Astrocyte (in vitro differentiated cells and primary cell): ENCODE data around the gene AVPR2. TPM values are rescaled to one million over a fixed set of nuclear protein-coding genes. Genes with fewer than 3 reads are reported as not detected.

Source experiments
- DNase-seq: peaks from one replicate; pipeline ENCODE4 v3.0.0-alpha.2; 2010; ENCODE audit warnings: low read depth
- FAIRE-seq: peaks from 2 replicates; lab custom pipeline; 2011; peaks lifted over from hg19 to GRCh38; lab: Jason Lieb, UNC
- H2AFZ ChIP-seq: 2 replicates; pipeline ENCODE4 v1.6.0; 2012; ENCODE audit warnings: low read depth, low read length, inconsistent platforms
- H3K27ac ChIP-seq: 2 replicates; pipeline ENCODE4 v1.5.1; 2011; ENCODE audit warnings: low read depth, low read length, inconsistent platforms
- H3K27me3 ChIP-seq: 2 replicates; pipeline ENCODE4 v1.6.0; 2011; ENCODE audit warnings: low read length, inconsistent platforms; ENCODE audit not compliant: insufficient read depth
- H3K36me3 ChIP-seq: 2 replicates; pipeline ENCODE4 v1.5.1; 2011; ENCODE audit warnings: low read length, inconsistent platforms; ENCODE audit not compliant: insufficient read depth
- H3K4me1 ChIP-seq: 2 replicates; pipeline ENCODE4 v1.5.1; 2011; ENCODE audit warnings: low read length, inconsistent platforms; ENCODE audit not compliant: insufficient read depth
- H3K4me2 ChIP-seq: 2 replicates; pipeline ENCODE4 v1.6.0; 2012; ENCODE audit warnings: low read length, inconsistent platforms
- H3K4me3 ChIP-seq: 2 replicates; pipeline ENCODE4 v1.5.1; 2011; ENCODE audit warnings: low read depth, mild to moderate bottlenecking, low read length, inconsistent platforms; ENCODE audit not compliant: insufficient read depth
- H3K79me2 ChIP-seq: 2 replicates; pipeline ENCODE4 v1.6.0; 2012; ENCODE audit warnings: mild to moderate bottlenecking, low read length, inconsistent platforms; ENCODE audit not compliant: insufficient read depth
- H3K9ac ChIP-seq: 2 replicates; pipeline ENCODE4 v1.6.0; 2012; ENCODE audit warnings: mild to moderate bottlenecking, low read length, inconsistent platforms
- H3K9me3 ChIP-seq: 2 replicates; pipeline ENCODE4 v1.5.1; 2012; ENCODE audit warnings: low read depth, mild to moderate bottlenecking, low read length, inconsistent platforms; ENCODE audit not compliant: insufficient read depth
- H4K20me1 ChIP-seq: 2 replicates; pipeline ENCODE4 v1.6.0; 2012; ENCODE audit warnings: low read length, inconsistent platforms; ENCODE audit not compliant: insufficient read depth
- H3K27ac Mint-ChIP-seq: one replicate; pipeline ENCODE4 v1.8.0; 2021; ENCODE audit warnings: mild to moderate bottlenecking, mixed read lengths; ENCODE audit not compliant: unreplicated experiment
- H3K27me3 Mint-ChIP-seq: one replicate; pipeline ENCODE4 v1.8.0; 2021; ENCODE audit warnings: low read depth, mixed read lengths; ENCODE audit not compliant: unreplicated experiment
- H3K36me3 Mint-ChIP-seq: one replicate; pipeline ENCODE4 v1.8.0; 2021; ENCODE audit warnings: low read depth, mixed read lengths; ENCODE audit not compliant: unreplicated experiment
- H3K4me1 Mint-ChIP-seq: one replicate; pipeline ENCODE4 v1.8.0; 2021; ENCODE audit warnings: low read depth, mixed read lengths; ENCODE audit not compliant: unreplicated experiment
- H3K4me3 Mint-ChIP-seq: one replicate; pipeline ENCODE4 v1.8.0; 2021; ENCODE audit warnings: mild to moderate bottlenecking, moderate library complexity, mixed read lengths; ENCODE audit not compliant: unreplicated experiment
- H3K9me3 Mint-ChIP-seq: one replicate; pipeline ENCODE4 v1.8.0; 2021; ENCODE audit warnings: mild to moderate bottlenecking, mixed read lengths; ENCODE audit not compliant: unreplicated experiment
- EZH2 ChIP-seq: IDR thresholded peaks from 2 replicates; pipeline ENCODE4 v1.6.1; 2012; ENCODE audit warnings: mild to moderate bottlenecking, low read length, inconsistent platforms; ENCODE audit not compliant: insufficient read depth
- total RNA-seq: library from RNA; stranded (reverse); gene quantifications from 2 replicates; pipeline ENCODE4 v1.2.1, GENCODE V29; 2021
- TF ChIP-seq, protein P1 (sequence below): IDR thresholded peaks from 2 replicates; pipeline ENCODE4 v1.5.1; 2011; ENCODE audit warnings: low read depth, mild to moderate bottlenecking, inconsistent platforms, low read length, moderate library complexity; ENCODE audit not compliant: insufficient read depth

Gene AVPR2
- total RNA-seq, 1 donor from 2014 or later = not detected

DNA sequence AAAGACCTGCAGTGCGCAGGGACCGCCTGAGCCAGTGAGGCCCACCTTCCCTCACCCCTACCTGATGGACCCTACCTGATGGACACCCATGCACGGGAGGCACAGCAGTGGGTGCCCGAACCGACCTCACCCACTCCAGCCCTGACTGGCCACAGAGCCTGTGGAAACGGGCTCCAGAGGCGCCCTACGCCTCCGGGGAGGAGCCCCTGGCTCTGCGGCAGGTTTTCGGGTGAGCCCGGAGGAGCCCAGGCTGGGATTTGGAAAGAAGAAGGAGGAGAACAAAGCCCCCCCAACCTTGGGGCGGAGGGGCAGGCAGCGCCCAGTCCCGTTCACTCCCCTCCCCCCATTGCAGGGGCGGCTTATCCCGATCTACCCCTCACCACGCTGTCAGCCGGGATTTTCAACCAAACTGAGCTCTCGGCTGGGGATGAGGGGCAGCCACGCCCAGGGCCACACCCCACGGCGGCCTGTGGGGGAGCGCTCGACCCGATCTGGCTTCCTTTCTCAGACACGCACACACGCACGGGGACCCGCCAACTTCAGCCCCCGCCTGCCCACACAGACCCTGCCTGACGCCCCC is 19.2 kb upstream of the AVPR2 start:
- Histone ChIP-seq H3K27me3 (peaks cover 12% of the 10 kb centered on the region), H3K27ac (no peak overlapping the region), H3K9ac (no peak overlapping the region), H2AFZ (no peak overlapping the region), H3K79me2 (no peaks in the 10 kb centered on the region), H3K4me3 (no peak overlapping the region), H3K36me3 (no peaks in the 10 kb centered on the region), H3K9me3 (no peaks in the 10 kb centered on the region), H3K4me1 (peaks cover 5% of the 10 kb centered on the region), H3K4me2 (no peak overlapping the region), H4K20me1 (no peaks in the 10 kb centered on the region)
- peaks cover 3% of the 10 kb centered on the region for H3K9me3 Mint-ChIP-seq
- H3K36me3 Mint-ChIP-seq = no peaks in the 10 kb centered on the region
- peak overlapping the region; percentile 81 for H3K4me3 Mint-ChIP-seq
- TF ChIP-seq, protein P1, sequence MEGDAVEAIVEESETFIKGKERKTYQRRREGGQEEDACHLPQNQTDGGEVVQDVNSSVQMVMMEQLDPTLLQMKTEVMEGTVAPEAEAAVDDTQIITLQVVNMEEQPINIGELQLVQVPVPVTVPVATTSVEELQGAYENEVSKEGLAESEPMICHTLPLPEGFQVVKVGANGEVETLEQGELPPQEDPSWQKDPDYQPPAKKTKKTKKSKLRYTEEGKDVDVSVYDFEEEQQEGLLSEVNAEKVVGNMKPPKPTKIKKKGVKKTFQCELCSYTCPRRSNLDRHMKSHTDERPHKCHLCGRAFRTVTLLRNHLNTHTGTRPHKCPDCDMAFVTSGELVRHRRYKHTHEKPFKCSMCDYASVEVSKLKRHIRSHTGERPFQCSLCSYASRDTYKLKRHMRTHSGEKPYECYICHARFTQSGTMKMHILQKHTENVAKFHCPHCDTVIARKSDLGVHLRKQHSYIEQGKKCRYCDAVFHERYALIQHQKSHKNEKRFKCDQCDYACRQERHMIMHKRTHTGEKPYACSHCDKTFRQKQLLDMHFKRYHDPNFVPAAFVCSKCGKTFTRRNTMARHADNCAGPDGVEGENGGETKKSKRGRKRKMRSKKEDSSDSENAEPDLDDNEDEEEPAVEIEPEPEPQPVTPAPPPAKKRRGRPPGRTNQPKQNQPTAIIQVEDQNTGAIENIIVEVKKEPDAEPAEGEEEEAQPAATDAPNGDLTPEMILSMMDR = no peak
- peak; percentile 77 for TF ChIP-seq EZH2
- no peak overlapping the region for H3K27ac Mint-ChIP-seq
- H3K4me1 Mint-ChIP-seq = peaks cover 6% of the 10 kb centered on the region
- DNase-seq (no peak), FAIRE-seq (no peak)
- H3K27me3 Mint-ChIP-seq = peaks cover 4% of the 10 kb centered on the region

DNA sequence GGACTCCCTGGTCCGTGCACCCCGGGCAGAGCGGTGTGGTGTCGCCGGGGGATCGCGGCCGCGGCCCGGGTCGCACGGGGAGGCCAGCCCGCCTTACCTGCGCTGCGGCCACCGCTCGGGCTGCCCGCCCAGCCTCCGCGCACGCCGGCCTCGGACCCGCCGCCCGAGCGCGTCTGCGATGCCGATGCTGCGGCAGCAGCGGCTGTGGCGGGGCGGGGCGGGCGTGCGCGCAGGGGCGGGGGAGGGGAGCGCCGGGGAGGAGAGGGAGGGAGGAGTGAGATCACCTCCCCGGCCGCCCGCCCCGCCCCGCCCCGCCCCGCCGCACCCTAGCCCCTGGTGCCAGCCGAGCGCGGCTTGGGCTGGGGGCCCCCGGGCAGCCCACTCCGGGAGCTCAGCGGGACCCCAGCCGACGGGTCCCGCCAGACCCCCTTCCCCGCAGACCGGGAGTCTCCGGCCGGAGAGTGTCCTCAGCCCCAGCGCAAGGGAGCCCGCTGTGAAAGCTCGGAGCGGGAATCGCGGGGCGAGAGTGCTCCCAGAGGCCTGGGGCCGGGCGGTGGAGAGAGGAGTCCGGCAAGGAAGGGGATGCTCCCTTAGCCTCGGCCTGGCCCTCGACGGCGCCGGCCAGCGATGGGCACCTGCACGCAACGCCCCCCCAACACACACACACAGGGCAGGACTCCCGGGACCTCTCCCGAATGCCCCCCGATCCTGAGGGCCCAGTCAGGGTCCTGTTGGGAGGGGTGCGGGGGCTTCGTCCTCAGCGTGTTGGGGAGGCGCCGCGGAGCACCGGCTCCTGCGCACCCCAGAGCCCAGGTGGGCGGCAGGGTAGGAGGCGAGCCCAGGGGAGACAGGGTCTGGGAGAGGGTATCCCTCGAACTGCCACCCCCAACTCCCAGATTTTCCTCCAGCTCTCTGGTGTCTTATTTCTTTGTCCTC is 18.2 kb upstream of the AVPR2 start, which contains the start of gene L1CAM:
Gene L1CAM, minus strand, starts transcription at position 206 of the 936 bp plus-strand sequence. CDS start 10,337 bp downstream, outside the sequence.
- H3K9me3 Mint-ChIP-seq = peaks cover 3% of the 10 kb centered on the region
- FAIRE-seq = no peak
- no peaks in the 10 kb centered on the region for H3K36me3 ChIP-seq
- peaks cover 1% of the 10 kb centered on the region for H3K4me1 Mint-ChIP-seq
- no peaks in the 10 kb centered on the region for H4K20me1 ChIP-seq
- no peak within 1 kb of the TSS for H3K4me3 ChIP-seq
- peak within 1 kb of the TSS; percentile 81 for H3K4me3 Mint-ChIP-seq
- no peak within 1 kb of the TSS for H3K27ac ChIP-seq
- no peak within 1 kb of the TSS for H2AFZ ChIP-seq
- H3K27ac Mint-ChIP-seq = no peak within 1 kb of the TSS
- no peak for DNase-seq
- H3K4me2 ChIP-seq = no peak within 1 kb of the TSS
- no peak within 1 kb of the TSS for H3K9ac ChIP-seq
- TF ChIP-seq EZH2 = peak; percentile 65
- TF ChIP-seq, protein P1 = no peak
- H3K4me1 ChIP-seq = peaks cover 5% of the 10 kb centered on the region
- H3K27me3 ChIP-seq = peaks cover 12% of the 10 kb centered on the region
- H3K27me3 Mint-ChIP-seq = peaks cover 4% of the 10 kb centered on the region
- H3K79me2 ChIP-seq = no peaks in the 10 kb centered on the region
- no peaks in the 10 kb centered on the region for H3K36me3 Mint-ChIP-seq
- no peaks in the 10 kb centered on the region for H3K9me3 ChIP-seq
